GM19035 (cell line): ENCODE measurements around the gene SCAND1.

ENCODE experiments used
- ATAC-seq: cut with Tn5 transposase; IDR thresholded peaks from one replicate; pipeline ENCODE4 v1.9.1; 2021; ENCODE audit not compliant: unreplicated experiment

The SCAND1 gene

GRCh38 chr20:35908007-35908406 is 46.3 kb downstream of the SCAND1 start:
- no peak for ATAC-seq

- ATAC-seq: no peak
These were observed 47.1 kb downstream of the SCAND1 start for GRCh38 chr20:35907017-35907701.

- ATAC-seq: no peak
These were observed 49.2 kb downstream of the SCAND1 start for GRCh38 chr20:35904982-35905663.

GRCh38 chr20:35903843-35904242 is 50.5 kb downstream of the SCAND1 start:
- ATAC-seq: no peak
